ENCODE data around the gene TET3.

TET3 gene

DNA sequence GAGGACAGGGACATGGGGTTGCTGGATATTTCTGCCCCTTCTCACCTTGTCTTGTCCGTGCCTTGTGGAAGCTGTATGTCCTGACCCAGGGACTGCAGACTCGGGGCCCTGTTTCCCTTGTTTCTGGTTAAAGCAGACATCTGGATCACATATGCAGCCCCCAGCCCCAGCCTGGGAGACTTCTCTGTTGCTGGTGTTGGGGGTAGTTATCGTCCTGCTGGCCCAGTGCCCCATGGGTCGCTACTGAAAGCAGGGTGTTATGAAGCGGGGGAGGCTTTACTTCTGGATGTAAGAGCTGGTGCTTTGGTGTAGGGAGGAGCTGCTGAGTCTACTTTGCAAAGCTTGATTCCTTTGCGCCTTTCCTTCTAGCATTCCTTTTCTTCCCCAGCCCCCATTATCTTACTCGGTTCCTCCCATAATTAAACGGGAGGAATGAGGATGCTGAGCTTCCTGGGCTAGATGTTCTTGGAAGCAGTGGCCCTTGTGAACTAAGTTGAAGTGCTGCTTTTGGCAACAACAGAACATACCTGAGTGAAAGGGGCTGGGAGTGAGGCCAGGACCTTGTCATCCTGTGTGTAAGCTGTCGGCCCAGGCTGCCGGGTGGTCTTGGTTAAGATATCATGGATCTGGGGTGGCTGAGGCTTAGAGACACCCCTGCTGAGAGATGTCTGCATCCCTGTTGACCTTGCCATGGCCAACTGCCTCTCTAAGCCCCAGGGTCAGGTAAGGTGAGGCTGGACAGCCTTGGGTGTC lies 3.4 kb downstream of the TET3 start:
- no peak for DNase-seq

DNA sequence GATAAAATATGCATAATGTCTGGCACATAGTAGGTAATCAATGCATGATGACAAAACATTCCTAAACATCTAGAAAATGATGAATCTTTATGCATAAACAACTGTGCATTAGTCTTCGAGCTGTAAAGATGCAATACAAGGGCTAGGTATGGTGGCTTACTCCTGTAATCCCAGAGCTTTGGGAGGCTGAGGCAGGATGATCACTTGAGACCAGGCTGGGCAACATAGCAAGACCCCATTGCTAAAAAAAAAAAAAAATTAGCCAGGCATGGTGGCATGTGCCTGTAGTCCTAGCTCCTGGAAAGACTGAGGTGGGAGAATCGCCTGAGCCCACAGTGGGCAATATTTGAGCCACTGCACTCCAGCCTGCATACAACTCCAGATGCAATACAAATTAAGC lies 5.3 kb downstream of the TET3 start:
- no peak for DNase-seq

DNA sequence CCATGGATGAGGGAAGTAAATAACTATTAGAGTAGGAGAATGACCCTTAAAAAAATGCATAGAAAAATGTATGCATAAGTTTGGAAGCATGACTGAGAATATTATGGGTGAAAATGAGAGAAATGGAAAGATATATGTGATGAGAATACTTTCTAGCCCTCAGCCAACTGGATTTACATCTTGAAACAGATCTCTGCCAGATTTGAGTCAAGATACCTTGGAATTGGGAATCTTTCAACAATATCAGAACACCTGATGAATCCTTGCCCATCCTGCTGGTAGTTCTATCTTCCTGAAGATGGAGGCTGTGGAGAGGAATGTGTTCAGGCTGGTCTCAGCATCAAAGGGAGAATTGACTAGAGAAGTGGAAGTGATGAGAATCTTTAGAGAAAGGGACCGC lies 5.8 kb downstream of the TET3 start:
- DNase-seq, result no peak

DNA sequence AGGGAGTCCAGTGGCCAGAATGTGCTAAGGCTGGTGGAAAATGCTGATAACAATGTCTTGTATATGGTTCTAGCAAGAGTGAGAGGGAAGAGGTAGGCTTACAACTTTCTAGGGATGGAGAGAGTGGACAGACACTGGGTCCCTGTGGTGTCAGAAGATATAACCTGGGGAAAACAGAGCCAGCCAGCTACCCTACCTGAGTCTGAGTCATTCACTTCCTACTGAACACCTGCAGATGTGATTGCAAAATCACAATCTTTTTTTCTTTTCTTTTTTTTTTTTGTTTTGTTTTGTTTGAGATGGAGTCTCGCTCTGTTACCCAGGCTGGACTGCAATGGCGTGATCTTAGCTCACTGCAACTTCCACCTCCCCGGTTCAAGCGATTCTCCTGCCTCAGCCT lies 7.3 kb downstream of the TET3 start:
- DNase-seq, result no peak

DNA sequence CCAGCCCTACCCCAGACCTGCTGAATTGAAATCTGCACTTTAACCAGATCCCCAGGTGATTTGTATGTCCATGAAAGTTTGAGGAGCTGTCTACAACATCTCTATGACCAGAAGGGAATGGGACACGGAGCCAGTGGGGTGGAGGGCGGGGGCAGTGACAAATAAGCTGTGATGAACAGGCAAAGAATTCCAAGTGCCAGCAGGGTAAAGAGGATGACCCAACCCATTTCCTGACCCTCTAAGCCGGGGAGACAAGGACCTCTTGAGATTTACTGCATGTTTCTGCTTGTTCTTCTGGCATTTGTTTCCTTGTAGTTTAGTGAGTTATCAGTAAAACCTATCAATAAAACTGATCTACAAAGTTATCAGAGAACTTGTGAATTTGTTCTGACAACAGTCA lies 8.7 kb downstream of the TET3 start:
- DNase-seq, result no peak

DNA sequence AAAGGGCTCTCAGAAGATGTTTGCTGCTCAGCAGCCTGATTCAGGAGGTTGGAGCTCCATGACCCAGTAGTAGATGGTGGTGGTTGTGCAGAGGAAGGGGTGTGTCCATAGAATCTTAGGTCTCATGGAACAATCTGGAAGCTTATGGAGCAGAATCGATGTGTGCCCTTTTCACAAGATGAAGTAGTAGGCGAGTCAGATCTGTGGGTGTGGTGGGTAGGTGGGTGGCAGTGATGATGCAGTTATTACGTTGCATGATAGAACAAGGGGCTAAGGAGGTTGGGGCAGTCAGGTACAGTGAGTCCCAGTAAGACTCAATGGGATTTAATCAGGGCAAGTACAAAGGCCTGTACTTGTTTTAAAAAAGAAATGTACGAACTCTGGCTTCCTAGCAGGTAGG lies 9.1 kb downstream of the TET3 start:
- no peak for DNase-seq

DNA sequence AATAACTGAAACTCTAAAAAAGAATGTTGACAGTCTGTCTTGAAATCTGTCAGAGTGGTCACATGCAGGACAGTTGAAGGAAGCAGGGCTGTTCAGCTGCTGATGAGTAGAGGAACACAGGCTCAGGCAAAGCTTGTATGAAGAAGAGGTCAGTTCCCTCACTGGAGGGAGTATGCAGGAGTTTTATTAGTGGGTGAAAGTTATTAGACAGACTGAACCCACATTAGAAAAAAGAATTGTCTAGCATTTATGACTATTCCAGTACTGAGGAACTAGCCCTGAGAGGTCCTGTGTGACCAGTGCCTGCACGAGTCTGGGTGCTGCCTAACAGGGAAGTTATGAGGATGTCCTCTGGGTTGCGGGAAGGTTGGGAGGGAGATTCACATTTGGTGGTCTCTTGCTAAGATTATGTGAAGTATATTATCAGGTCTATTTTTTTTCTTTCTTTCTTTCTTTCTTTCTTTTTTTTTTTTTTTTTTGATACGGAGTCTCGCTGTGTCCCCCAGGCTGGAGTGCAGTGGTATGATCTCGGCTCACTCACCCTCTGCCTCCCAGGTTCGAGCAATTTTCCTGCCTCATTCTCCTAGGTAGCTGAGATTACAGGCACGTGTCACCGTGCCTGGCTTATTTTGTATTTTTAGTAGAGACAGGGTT lies 9.6 kb downstream of the TET3 start:
- no peak for DNase-seq

DNA sequence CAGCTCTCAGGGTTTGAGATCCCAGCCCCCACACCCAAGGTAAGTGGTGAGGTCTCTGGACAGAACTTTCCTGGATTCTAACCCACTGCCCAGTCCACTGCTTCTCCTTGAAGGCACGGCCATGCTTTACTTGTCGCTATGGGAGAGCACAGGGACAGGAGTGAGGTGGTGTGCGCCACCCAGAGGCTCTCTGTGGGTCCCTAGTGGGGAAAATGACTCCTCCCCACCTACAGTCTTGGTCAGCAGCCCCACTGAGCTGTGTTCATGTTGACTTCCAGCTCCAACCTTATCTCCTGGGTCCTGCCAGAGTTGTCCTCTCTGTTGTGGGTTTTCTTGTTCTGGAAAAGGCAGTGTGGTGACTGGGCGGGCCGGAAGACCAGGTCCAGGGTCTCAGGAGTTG lies 11.1 kb downstream of the TET3 start:
- DNase-seq, result no peak

DNA sequence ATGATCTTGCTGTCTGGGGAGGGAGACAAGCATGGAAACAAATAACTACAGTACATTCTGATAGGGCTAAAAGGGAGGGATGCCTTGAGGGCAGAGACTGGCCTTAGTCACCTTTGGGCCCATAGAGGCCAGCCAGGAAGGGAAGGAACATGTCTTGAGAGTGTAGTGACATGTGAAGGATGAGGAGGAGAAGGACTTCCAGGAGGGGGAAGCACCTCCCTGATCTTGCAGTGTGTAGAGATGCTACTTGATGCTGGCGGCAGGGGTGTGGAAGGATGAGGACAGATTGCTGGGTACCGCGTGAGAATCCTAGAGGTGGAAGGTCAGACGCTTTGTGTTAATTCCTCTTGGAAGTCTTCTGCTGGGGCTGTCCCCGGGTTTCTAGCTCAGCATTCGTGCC lies 13.1 kb downstream of the TET3 start:
- DNase-seq, result no peak

DNA sequence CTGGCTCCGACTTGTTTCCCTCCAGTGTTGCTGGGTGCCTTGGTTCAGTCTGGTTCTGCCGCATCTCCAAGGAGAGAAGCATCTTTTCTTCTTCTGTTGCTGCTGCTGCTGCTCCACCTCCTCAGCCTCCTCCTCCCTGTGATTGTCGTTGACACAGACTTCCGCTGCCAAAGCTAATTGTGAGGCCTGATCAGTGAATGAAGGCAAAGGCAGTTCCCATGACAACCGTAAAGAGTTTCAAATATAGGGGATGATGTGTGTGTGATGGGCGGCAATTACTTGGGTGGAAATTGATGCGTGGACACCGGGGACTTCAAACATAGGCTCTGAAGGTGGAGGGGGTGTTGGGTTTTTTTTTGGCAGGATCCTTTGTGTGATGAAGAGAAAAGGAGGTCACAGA lies 13.7 kb downstream of the TET3 start:
- peak in 1 of 5 donors; percentile 24 for DNase-seq

DNA sequence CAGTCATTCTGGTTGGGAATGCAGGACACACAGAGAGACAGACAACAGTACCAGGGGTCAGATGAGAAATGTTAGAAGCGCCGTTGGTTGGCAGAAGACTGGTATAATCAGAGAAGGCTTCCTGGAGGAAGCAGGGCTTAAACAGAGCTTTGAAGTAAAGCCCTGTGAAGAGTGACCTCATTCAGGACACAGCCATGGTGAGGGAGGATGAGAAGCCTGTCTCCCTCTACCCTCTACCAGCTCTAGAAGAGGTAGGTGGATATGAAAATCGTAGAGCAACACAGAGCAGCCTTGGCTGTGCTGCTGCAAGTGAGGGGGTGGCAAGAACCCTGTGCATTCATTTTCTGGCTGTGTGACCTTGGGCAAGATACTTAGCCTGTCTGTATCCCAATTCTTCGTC lies 14.2 kb downstream of the TET3 start:
- DNase-seq, result no peak

DNA sequence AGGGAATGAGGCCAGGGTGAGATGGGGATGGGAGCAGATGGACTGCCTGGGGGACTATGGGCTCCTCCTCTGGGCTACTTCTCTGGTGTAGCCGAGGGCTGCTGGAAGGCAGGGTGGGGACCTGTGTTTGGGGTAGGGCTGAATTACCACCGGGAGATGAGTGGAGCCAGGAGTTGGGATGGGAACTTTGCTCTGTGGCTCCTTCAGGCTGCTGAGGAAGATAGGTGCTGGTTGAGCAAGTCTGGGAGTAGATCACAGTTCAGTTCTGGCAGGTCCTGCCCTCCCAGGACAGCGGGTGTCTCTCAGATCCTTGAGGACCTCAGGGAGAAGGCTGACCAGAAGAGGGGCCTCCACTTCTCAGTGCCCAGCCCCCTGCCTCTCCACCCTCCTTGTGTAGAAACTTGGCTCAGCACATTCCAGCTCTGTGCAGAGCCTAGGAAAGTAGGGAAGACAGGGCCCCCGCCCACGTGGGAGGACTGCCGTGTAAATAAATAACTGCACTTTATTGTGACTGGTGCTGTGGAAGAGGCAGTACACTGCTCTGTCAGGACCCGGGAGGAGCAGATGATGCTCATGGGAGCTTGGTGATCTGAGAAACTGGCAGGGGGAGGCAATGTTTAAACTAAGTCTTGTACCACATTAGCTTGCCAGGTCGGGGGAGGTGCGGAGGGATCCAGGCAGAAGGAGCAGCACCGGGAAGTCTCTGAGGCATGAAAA lies 15.3 kb downstream of the TET3 start:
- DNase-seq, result no peak

DNA sequence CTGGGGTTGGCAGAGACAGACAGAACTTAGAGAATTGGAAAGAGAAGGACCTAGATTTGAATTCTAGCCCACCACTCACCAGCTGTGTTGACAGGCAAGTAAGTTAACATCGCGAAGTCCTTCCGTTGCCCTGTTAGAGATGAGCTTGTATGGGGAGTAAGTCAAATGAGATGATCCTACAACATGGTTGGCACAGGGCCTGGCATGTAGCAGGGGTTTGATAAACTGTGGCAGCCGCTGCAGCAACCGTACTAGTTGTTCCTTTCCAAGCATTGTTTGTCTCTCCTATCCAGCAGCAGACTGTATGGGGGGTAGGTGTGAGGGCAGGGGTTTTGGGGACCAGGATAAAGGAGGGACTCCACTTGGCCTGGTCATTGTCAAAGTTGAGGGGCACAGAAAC lies 16.0 kb downstream of the TET3 start:
- DNase-seq, result no peak

DNA sequence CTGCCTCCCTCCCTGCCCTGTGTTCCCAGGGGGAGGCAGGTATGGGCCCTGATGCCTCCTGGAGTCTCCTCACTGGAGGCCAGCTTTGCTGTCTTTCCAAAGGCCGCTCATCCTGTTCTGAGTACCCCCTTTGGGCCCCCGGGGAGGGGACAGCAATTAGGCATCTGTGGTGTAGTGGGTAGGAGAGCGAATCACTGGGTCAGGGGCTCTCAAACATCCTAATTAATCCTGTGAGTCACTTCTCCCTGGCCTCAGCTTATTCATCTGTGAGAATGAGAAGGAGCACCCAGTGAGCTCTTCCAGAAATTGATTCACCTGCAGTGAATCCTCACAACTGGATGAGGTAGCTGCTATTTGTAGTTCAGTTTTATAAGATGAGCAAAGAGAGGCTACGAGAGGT lies 16.4 kb downstream of the TET3 start:
- DNase-seq, result no peak

DNA sequence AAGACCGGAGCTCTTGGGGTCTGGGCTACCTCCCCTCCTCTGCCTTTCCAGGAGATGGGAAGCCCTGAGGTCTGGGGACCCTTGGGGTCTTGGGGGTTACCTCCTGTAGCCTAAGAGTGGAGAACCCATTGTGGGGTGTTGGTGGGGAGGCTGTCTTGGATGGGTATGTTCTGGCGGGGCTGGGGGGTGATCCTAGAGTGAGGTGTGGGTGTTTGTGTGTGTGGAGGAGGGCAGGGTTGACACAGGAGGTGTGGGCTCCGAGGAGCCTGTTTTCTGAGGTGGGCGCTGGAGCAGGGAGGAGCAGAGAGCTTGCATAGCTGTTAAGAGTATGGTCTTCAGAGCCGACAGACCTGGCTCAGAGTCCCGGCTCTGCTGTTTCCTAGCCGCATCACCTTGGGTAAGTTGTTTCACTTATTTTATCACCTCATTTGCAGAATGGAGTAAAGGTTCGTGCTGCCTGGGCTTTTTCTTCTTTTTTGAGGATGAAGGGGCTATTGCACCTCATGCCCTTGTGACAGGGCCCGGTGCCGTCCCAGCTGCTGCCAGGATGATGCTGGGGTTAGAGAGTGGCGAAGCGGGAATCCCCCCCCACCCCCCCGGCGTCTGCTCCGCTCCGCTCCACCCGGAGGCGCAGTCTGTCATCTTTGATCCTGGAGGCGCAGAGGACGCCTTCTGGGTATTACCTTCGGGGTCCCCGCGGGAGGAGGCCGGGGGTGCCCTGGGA lies 17.2 kb downstream of the TET3 start:
- peak in 1 of 5 donors; percentile 68 for DNase-seq

DNA sequence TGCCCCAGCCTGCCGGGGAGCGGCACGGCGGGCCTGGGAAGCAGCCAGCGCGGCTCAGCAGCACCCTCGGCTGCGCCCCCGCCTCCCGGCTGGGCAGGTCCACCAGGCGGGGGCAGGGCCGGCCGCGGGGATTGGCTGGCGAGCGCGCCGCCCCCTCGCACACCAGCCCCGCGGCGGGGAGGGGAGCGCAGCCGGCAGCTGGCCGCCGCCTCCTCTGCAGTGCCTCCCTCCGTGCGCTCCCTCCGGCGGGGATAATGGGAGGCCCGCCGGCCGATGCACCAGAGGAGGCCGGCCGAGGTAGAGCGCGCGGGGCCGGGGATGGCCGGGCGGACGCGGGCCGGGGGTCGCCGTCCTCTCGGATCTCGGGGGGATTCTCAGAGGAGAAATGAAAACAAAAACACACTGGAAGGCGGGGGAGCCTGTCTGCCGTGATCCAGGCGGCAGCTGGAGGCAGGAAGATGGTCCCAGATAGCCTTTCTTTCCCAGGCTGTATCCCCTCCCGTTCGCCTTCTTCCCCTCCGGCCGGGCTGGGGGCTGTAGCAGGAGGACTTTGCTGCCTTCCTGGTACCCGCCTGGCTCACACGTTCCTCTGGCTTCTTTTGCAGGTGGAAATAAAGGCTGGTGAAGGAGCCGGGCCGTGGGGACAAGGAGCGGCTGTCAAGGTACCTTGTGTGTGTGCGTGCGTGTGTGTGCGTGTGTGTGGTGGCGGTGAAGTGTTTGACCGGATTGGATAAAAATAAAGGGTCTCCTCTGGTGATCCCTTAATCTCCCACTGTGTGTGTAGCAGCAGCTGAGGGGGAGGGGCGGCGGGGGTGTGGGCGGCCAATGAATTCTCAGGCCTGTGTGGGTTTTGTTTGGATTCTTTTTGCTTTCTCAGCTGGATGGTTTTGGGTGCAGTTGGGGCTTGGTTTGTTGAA lies 18.1 kb downstream of the TET3 start:
- peak in 4 of 5 donors; percentile 67 to 85 (median 70) for DNase-seq

DNA sequence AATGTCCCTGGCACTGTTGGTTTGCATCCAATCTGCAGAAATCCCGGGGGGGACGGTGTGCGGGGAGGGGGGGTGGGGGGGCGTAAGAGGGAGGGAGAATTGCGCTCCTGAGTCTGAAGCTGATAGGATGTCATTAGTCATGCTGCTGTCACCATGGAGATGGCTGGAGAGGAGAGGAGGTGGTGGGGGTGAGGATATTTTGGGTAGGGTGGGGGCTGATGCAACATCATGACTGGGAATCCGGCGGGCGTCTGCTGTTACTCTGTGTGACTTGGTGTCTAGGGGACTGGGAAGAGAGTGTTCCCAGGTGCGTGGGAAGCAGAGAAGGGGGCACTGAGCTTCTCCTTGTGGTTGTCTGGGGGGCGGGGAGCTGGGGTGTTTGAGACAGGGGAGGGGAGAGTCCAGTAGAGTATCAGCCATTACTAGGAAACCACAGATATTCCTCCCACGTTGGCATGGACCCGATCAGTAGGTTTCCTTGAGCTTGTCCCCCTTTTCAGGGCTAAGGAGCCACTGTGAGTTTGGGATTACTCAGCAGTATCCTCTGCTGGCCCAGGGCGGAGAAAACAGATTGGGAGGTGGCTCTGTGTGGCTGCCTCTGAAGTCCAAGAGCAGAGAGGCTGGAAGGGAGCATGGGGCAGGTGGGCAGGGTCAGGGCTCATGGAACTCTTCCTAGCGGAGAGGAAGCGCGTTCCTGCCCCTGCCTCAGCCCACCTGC lies 18.9 kb downstream of the TET3 start:
- DNase-seq, result no peak

DNA sequence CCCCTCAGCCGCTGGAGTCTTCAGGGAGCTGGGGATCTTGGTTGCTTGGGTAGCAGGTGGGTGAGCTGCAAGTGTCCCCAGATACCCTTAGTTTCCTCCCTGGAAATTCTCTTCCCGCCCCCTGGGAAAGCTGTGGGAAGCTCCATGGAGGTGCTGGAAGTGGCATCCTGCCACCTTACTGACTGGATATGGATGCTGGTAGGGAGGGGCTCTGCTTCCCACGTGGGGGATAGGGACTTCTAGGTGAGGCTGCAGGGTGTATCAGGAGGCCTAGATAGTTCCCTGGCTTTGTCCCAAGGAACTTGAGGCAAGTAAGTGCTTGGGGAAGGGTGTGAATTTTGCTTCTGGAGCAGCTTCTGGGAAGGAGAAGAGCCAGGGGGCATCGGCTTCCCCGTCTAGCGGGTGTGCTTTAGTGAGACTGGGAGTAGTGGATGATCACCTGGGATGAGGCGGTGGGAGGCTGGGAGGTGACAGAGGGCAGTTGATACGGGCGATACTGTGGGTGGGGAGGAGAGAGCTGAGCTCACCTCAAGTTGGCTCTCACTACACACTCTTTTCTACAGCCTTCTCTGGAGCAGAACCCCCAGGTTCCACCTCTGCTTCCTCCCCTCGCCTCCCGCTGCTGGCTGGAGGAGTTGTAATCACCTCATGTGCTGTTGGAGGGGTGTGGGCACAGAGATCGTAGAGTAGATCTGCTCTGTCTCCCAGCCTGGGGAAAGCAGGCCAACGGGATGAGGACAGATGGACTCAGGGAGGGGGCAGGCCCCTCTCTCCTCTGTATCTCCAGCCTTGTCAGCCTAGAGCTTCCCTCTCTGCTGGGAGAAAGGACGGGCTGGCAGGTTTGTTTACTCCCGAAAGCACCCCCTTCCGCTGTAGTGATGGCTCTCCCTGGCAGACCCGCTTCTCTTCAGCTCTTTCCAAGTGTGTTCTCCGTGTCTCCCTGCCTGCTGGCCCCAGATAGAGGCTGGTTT lies 19.8 kb downstream of the TET3 start:
- no peak for DNase-seq

DNA sequence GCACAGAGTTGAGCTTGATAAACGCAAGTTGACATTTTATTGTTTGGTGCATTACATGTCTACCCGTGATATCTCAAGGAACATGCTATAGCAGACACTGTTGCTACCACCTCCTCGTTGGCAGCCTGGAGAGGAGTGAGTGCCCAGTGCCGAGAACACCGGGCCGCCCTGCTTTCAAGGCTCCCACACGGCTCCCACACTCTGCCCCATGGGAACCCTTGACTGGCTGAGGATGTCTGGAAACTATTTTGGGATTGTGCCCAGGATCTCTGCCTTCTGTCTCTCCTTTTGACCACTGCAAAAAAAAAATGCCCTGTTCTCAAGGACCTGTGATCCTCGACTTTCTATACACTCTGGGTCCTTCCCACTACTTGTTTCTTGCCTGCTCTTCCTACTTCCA lies 21.1 kb downstream of the TET3 start:
- no peak for DNase-seq

DNA sequence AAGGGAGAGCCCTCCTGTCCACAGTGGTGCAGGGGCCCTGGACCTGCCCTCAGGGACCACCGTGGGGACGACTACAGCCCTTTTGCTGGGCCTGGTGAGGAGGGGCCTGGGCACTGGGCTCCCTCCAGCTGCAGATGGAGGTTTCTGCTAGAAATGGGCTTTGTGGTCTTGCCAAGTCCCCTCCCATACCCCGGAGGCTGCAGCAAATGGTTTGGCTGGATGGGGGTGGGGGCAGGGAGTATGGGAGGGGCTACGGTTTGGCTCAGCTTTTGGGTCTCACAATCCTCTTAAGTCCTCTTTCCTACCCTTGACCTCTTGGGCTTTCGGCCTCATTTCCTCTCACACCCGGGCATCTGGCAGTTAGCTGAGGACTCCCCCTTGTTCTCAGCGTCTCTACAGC lies 21.7 kb downstream of the TET3 start:
- DNase-seq, result no peak
